Measurements from ENCODE around the gene AXIN1.

DNA sequence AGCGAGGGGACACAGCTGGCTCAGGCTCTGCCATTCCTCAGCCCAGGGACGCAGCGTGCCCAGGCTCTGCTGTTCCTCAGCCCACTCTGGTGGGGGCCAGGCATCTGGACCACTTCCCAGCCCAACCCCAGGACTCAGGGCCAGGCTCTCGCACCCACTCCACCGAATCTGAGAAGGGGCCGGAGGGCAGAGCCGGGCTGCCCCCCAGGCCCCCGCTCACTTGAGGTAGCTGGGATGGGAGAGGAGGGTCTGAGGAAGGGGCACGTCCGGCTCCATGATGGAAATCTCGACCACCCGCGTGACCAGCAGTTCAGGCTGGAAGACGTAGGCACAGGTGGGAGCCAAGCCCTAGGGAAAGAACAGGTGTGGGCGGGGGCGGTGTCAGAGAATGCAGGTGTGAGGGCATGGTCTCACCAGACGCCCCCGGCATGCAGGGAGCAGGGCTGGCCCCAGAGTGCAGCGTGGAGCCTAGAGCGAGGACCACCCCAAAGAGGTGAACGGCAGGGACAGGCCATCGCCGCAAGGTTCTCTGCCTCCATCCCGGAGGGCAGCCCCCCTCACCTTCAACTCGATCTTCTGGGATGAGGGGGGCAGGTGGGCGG is 24.4 kb upstream of the AXIN1 start:
- TF ChIP-seq, protein P1, sequence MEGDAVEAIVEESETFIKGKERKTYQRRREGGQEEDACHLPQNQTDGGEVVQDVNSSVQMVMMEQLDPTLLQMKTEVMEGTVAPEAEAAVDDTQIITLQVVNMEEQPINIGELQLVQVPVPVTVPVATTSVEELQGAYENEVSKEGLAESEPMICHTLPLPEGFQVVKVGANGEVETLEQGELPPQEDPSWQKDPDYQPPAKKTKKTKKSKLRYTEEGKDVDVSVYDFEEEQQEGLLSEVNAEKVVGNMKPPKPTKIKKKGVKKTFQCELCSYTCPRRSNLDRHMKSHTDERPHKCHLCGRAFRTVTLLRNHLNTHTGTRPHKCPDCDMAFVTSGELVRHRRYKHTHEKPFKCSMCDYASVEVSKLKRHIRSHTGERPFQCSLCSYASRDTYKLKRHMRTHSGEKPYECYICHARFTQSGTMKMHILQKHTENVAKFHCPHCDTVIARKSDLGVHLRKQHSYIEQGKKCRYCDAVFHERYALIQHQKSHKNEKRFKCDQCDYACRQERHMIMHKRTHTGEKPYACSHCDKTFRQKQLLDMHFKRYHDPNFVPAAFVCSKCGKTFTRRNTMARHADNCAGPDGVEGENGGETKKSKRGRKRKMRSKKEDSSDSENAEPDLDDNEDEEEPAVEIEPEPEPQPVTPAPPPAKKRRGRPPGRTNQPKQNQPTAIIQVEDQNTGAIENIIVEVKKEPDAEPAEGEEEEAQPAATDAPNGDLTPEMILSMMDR (IDR thresholded peaks at IDR 0.05), result no peak
- TF ChIP-seq POLR2A (IDR thresholded peaks at IDR 0.05) (no peak), EP300 (IDR thresholded peaks at IDR 0.05) (no peak)
